ENCODE data around the gene ZGLP1.
"Not testable (repeated sequence)": the region's sequence is repeated elsewhere in the genome, so short reads cannot be mapped to it uniquely, and the experiment has no call there.

ZGLP1 gene

GRCh38 chr19:10309423-10309822 is at the start of gene ZGLP1:
Gene ZGLP1, minus strand, starts transcription at chr19:10309815.
- no peaks in the 10 kb centered on the region for H3K9me3 Mint-ChIP-seq (ENCODE audit: low read depth)
- H3K4me1 Mint-ChIP-seq (ENCODE audit: low read depth): peaks cover 3% of the 10 kb centered on the region
- H3K36me3 Mint-ChIP-seq: no peaks in the 10 kb centered on the region
- no peak within 1 kb of the TSS for H3K4me3 Mint-ChIP-seq
- no peaks in the 10 kb centered on the region for H3K27me3 Mint-ChIP-seq
- no peak within 1 kb of the TSS for H3K27ac Mint-ChIP-seq

- Mint-ChIP-seq H3K36me3 (peaks cover 2% of the 10 kb centered on the region), H3K4me1 (ENCODE audit: low read depth) (no peaks in the 10 kb centered on the region), H3K4me3 (no peak overlapping the region), H3K9me3 (ENCODE audit: low read depth) (no peaks in the 10 kb centered on the region), H3K27ac (no peak overlapping the region), H3K27me3 (no peaks in the 10 kb centered on the region)
These were observed 46.8 kb upstream of the ZGLP1 start for GRCh38 chr19:10356431-10356830.

- Mint-ChIP-seq H3K27ac (no peak overlapping the region), H3K4me3 (no peak overlapping the region), H3K27me3 (no peaks in the 10 kb centered on the region), H3K4me1 (ENCODE audit: low read depth) (no peaks in the 10 kb centered on the region), H3K36me3 (no peaks in the 10 kb centered on the region), H3K9me3 (ENCODE audit: low read depth) (no peaks in the 10 kb centered on the region)
These were observed 44.3 kb upstream of the ZGLP1 start for GRCh38 chr19:10353793-10354391.

- Mint-ChIP-seq H3K9me3 (ENCODE audit: low read depth) (no peaks in the 10 kb centered on the region), H3K4me3 (no peak overlapping the region), H3K27me3 (no peaks in the 10 kb centered on the region), H3K36me3 (no peaks in the 10 kb centered on the region), H3K4me1 (ENCODE audit: low read depth) (no peaks in the 10 kb centered on the region), H3K27ac (no peak overlapping the region)
These were observed 43.4 kb upstream of the ZGLP1 start for GRCh38 chr19:10352764-10353671.

GRCh38 chr19:10346509-10346908 is 36.9 kb upstream of the ZGLP1 start:
- Mint-ChIP-seq H3K4me3 (no peak overlapping the region), H3K27ac (no peak overlapping the region)

GRCh38 chr19:10344780-10345179 is 35.2 kb upstream of the ZGLP1 start:
- Mint-ChIP-seq H3K27ac (no peak overlapping the region), H3K27me3 (no peaks in the 10 kb centered on the region), H3K9me3 (ENCODE audit: low read depth) (no peaks in the 10 kb centered on the region), H3K4me3 (no peak overlapping the region), H3K36me3 (no peaks in the 10 kb centered on the region), H3K4me1 (ENCODE audit: low read depth) (peaks cover 8% of the 10 kb centered on the region)

More at GRCh38 chr19:10346509-10346908, 36.9 kb upstream of the ZGLP1 start:
- Mint-ChIP-seq H3K9me3 (ENCODE audit: low read depth) (no peaks in the 10 kb centered on the region), H3K36me3 (no peaks in the 10 kb centered on the region), H3K27me3 (no peaks in the 10 kb centered on the region), H3K4me1 (ENCODE audit: low read depth) (no peaks in the 10 kb centered on the region)

- Mint-ChIP-seq H3K27me3 (no peaks in the 10 kb centered on the region), H3K9me3 (ENCODE audit: low read depth) (no peaks in the 10 kb centered on the region), H3K27ac (no peak overlapping the region), H3K36me3 (no peaks in the 10 kb centered on the region), H3K4me1 (ENCODE audit: low read depth) (peaks cover 21% of the 10 kb centered on the region), H3K4me3 (no peak overlapping the region)
These were observed 33.9 kb upstream of the ZGLP1 start for GRCh38 chr19:10343495-10343894.

- Mint-ChIP-seq H3K36me3 (no peaks in the 10 kb centered on the region), H3K9me3 (ENCODE audit: low read depth) (no peaks in the 10 kb centered on the region), H3K4me1 (ENCODE audit: low read depth) (peaks cover 27% of the 10 kb centered on the region), H3K4me3 (peak overlapping the region; percentile 91), H3K27ac (peak overlapping the region; percentile 92), H3K27me3 (no peaks in the 10 kb centered on the region)
These were observed 30.4 kb upstream of the ZGLP1 start for GRCh38 chr19:10339977-10340376.

- no peaks in the 10 kb centered on the region for H3K9me3 Mint-ChIP-seq (ENCODE audit: low read depth)
- H3K4me3 Mint-ChIP-seq: peak within 1 kb of the TSS; percentile 91
- peak within 1 kb of the TSS; percentile 92 for H3K27ac Mint-ChIP-seq
- H3K27me3 Mint-ChIP-seq: no peaks in the 10 kb centered on the region
- peaks cover 27% of the 10 kb centered on the region for H3K4me1 Mint-ChIP-seq (ENCODE audit: low read depth)
- H3K36me3 Mint-ChIP-seq: no peaks in the 10 kb centered on the region
These were observed 29.9 kb upstream of the ZGLP1 start, which contains the start of gene ICAM3 for GRCh38 chr19:10339380-10339960. Gene ICAM3, minus strand, starts transcription at chr19:10339624. Its CDS starts 10 bp downstream, at chr19:10339614.

GRCh38 chr19:10338940-10339339 is 29.3 kb upstream of the ZGLP1 start:
- Mint-ChIP-seq H3K27me3 (no peaks in the 10 kb centered on the region), H3K36me3 (no peaks in the 10 kb centered on the region), H3K27ac (peak overlapping the region; percentile 92), H3K9me3 (ENCODE audit: low read depth) (no peaks in the 10 kb centered on the region), H3K4me3 (peak overlapping the region; percentile 91), H3K4me1 (ENCODE audit: low read depth) (peaks cover 31% of the 10 kb centered on the region)

GRCh38 chr19:10336725-10337124 is 27.1 kb upstream of the ZGLP1 start:
- H3K27me3 Mint-ChIP-seq; H3K36me3 Mint-ChIP-seq; H3K4me3 Mint-ChIP-seq; H3K9me3 Mint-ChIP-seq (ENCODE audit: low read depth); H3K27ac Mint-ChIP-seq: not testable (repeated sequence)
- peaks cover 48% of the 10 kb centered on the region for H3K4me1 Mint-ChIP-seq (ENCODE audit: low read depth)

- Mint-ChIP-seq H3K9me3 (ENCODE audit: low read depth) (no peaks in the 10 kb centered on the region), H3K4me3 (no peak overlapping the region), H3K27ac (no peak overlapping the region), H3K27me3 (no peaks in the 10 kb centered on the region), H3K4me1 (ENCODE audit: low read depth) (peaks cover 46% of the 10 kb centered on the region), H3K36me3 (peaks cover 3% of the 10 kb centered on the region)
These were observed 25.9 kb upstream of the ZGLP1 start for GRCh38 chr19:10335352-10335985.

GRCh38 chr19:10334588-10335351 is 25.2 kb upstream of the ZGLP1 start:
- Mint-ChIP-seq H3K27ac (no peak overlapping the region), H3K4me3 (peak overlapping the region; percentile 53), H3K27me3 (no peaks in the 10 kb centered on the region), H3K36me3 (peaks cover 3% of the 10 kb centered on the region), H3K4me1 (ENCODE audit: low read depth) (peaks cover 42% of the 10 kb centered on the region), H3K9me3 (ENCODE audit: low read depth) (no peaks in the 10 kb centered on the region)
